GM19455 (cell line): Measurements from ENCODE around the gene SPG7.
"Not testable (repeated sequence)": the region's sequence is repeated elsewhere in the genome, so short reads cannot be mapped to it uniquely, and the experiment has no call there.

ENCODE experiments used
- ATAC-seq: cut with Tn5 transposase; IDR thresholded peaks from one replicate; pipeline ENCODE4 v1.9.1; 2021; ENCODE audit not compliant: unreplicated experiment

The SPG7 gene

DNA sequence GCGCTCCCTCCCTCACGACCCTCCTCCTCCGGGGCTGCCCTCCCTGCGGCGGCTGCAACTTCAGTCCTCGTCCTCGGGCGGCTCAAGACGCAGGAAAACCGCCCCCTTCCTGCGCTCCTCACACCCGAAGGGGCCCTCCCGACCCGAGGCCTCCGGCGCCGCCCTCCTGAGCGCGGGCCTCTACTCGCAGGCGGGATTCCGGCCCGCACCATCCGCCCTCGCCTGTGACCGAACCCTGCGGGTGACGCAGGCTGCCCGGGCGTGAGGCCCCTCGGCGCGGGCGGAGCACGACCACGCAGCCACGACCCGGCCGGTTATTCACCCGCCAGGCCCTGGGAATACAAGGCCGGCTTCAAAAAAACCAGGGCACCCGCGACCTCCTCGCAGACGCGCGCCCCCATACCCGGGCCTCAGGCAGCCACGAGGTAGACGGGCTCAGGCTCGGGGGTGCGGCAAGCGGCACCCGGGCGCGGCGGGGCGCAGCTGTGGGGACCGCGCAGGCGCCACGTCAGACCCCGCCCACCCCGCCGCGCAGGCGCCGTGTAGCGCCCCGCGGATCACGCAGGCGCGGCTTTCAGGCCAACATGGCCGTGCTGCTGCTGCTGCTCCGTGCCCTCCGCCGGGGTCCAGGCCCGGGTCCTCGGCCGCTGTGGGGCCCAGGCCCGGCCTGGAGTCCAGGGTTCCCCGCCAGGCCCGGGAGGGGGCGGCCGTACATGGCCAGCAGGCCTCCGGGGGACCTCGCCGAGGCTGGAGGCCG is at the start of gene SPG7:
SPG7 (plus strand) TSS at position 570 of the 757 bp plus-strand sequence; CDS start at position 585, 15 bp downstream.
- ATAC-seq: peak; percentile 70

DNA sequence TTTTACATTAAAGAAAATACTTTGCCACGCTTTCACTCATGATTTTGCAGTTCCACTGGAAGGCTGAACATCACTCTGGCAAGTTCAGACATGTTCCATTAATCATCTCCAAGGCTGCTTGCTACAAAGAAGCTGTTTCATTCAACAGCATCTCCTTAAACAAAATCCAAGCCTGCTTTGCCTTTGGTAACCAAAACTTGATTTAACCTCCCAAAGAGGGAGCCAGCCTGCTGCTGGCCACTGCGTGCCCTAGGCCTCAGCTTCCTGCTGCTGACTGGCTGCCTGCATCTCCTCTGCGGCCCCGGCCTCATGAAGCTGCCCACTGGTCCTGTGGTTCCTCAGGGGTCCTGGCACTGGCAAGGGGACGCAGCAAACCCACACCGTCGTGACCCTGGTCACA is 49.7 kb upstream of the SPG7 start:
- ATAC-seq: no peak

DNA sequence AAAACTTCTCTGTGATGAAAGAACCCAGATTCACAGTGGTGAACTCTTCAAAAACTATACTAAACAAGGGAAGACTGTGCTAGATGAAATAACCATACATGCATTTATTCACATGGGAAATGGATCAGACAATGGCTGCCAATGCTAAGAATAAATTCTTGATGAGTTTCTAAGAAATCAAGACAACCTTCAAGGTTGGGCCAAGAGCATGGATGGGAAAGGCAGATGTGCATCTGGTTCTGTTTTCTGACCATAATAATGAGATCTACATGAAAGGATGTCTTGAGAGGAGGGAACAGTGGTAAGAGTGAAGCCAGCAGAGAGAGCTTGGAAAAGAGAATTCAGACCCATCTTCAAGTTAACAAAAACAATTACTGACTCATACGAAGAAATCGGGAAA is 49.2 kb upstream of the SPG7 start:
- no peak for ATAC-seq

DNA sequence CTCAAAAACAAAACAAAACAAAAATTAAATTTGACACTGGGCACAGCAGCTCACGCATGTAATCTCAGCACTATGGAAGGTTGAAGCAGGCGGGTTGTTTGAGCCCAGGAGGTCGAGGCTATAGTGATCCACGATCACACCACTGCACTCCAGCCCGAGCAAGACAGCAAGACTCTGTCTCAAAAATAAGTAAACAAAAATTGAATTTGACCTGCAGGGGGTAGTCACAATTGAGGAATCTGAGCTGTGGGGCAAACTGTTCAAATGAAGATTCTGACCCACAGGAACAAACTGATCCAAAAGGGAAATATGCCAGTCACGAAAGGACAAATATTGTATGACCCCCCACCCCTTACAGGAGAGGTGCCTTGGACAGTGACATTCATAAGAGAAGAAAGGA is 47.6 kb upstream of the SPG7 start:
- no peak for ATAC-seq

DNA sequence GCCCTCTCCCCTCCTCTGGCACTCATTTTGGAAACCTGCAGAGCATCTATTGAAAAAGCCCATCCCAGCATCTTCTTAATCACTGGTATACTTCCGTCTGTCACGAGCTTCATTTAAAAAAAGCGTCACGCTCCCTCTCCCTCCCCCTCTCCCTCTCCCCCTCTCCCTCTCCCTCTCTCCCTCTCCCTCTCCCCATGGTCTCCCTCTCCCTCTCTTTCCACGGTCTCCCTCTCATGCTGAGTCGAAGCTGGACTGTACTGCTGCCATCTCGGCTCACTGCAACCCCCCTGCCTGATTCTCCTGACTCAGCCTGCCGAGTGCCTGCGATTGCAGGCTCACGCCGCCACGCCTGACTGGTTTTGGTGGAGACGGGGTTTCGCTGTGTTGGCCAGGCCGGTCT is 46.3 kb upstream of the SPG7 start:
- not testable (repeated sequence) for ATAC-seq

DNA sequence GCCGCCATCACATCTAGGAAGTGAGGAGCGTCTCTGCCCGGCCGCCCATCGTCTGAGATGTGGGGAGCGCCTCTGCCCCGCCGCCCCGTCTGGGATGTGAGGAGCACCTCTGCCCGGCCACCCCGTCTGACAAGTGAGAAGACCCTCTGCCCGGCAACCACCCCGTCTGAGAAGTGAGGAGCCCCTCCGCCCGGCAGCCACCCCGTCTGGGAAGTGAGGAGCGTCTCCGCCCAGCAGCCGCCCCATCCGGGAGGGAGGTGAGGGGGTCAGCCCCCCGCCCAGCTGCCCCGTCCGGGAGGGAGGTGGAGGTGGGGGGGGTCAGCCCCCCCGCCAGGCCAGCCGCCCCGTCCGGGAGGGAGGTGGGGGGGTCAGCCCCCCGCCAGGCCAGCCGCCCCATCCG is 45.6 kb upstream of the SPG7 start:
- not testable (repeated sequence) for ATAC-seq

DNA sequence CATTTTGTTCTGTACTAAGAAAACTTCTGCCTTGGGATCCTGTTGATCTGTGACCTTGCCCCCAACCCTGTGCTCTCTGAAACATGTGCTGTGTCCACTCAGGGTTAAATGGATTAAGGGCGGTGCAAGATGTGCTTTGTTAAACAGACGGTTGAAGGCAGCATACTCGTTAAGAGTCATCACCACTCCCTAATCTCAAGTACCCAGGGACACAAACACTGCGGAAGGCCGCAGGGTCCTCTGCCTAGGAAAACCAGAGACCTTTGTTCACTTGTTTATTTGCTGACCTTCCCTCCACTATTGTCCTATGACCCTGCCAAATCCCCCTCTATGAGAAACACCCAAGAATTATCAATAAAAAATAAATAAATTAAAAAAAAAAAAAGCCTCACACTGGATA is 44.9 kb upstream of the SPG7 start:
- ATAC-seq: not testable (repeated sequence)

DNA sequence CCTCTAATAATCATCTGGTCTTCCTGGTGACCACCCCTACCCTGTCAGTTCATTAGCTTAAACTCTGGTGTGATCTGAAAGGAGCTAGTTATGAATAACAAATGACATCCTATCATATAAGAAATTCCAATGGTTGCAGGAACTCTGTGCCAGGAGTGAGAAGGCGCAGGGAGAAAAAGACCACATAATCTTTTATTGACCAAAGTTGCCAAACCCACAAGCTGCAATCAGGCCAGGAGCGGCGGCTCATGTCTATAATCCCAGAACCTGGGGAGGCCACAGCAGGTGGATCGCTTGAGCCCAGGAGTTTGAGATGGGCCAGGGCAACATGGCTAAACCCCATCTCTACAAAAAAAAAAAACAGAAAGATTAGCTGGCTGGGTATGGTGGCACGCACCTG is 41.3 kb upstream of the SPG7 start:
- no peak for ATAC-seq

DNA sequence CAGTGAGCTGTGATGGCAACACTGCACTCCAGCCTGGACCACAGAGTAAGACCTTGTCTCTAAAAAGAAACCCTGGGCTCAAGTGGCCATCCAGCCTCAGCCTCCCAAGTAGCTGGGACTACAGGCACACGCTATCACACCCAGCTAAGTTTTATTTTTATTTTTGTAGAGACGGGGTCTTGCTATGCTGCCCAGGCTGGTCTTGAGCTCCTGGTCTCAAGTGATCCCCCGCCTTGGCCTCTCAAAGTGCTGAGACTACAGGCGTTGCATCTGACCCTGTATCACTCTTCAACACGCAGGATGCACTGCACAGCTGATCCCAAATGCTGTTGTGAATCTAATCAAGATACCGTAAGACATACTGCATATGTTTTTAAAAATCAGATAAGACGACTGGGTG is 40.8 kb upstream of the SPG7 start:
- ATAC-seq: no peak

DNA sequence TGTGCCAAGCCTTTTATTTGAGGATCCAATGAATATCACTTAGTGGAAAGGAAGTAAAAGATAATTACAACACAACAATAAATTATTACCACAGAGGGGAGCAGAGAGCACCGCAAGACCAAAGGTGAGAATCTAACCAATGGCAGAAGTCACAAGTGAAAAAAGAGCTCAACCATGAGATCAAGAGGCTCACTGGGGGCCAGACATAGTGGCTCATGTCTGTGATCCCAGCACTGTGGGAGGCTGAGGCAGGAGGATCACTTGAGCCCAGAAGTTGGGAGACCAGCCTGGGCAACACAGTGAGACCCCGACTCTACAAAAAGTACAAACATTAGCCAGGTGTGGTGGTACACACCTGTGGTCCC is 35.5 kb upstream of the SPG7 start:
- ATAC-seq: no peak

DNA sequence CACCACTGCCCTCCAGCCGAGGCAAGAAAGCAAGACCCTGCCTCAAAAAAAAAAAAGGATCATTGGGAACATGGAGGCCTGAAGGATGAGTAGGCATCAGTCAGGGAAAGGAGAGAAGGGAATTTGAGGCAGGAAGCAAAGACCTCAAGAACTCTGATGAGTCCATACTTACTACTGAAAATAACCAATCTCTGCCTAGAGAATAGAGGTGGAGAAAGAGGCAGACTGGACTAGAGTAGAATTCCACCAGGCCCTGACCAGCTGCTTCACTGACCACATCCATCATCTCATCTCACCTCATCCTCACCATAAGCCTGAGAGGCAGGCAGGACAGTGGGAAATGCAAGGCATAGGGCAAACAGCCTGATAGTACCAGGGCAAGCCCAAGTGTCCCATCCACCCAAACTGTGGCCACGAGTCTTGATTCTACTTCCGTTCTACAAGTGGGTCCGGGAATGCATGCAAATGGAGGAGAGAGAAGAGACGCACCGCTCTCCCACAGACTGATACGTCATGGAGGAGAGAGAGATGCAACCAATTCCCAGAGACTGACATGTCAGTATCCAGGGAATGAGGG is 35.0 kb upstream of the SPG7 start:
- ATAC-seq: no peak

DNA sequence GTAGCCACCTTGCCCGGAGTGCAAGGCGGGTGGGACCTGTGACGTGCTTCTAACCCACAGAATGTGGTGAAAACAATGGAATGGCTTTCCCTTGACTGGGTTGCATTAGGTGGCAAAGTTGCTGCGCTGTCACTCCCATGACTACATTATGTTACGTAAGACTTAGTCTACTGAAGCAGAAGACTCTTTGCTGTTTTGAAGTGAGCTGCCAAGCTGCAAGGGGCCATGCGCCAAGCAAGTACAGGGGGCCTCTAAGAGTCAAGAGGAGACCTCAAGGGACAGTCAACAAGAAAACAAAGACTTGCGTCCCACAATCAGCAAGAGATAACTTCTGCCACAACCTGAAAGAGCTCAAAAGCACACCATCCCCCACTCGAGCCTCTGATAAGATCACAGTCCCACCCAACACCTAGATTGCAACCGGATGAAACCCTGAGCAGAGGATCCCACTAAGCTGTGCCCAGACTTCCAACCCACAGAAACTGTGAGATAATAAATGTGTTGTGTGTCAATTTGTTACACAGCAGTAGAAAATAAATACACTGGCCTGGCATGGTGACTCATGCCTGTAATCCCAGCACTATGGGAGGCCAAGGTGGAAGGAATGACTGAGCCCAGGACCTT is 34.3 kb upstream of the SPG7 start:
- ATAC-seq: no peak

DNA sequence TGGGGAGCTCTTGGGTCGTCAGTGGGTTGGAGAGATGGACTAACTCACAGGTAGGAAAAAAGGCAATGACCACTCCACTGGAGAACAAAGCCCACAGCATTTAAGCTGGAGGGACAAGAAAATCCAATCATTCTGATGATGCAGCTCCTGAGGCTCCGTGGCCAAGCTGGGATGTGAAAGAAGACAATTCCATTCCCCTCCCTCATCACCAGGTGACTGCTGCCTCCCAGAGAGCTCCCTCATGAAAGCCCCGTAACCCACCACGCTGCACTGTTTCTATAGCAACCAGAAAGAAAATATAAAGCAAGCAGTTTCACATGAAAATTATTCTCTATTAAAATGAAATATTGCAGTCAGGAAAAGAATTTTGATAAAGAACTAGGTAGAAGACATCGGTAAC is 33.1 kb upstream of the SPG7 start:
- ATAC-seq: no peak

DNA sequence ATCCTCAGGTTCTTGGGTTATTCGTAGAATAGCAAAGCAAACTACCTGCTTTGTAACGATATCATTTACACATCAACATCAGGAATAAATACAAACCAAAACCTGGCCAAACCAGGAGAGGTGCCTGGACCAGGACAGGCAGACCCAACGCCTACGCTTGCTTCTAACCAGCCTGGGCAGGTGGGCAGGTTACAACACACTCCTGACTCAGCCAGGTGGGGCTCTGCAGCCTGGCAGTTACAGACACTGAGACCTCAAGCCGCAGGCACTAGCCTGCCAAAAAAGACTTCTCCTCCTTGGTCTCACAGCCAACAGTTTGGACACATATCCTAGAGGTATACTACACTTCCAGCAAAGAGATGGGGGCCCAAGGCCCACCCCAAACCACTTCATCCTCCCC is 31.8 kb upstream of the SPG7 start:
- no peak for ATAC-seq

DNA sequence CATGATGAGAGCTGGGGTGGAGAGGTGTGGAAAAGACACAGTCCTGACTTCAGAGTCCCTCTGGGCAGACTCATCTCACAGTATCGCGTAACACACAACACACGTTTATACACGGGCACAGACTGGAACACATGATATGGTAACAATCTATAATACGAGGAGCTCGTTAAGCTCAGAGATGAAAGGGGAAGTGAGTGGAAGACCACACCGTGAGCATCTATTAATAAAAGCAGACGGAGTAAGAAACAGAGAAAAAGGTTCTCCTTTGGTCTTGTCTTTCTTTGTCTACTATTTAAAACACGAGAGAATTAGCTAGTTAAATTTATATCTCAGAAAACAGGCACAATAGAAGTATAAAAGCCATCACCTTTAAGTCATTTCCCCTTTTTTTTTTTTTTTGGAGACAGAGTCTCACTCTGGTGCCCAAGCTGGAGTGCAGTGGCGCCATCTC is 31.4 kb upstream of the SPG7 start:
- ATAC-seq: no peak

DNA sequence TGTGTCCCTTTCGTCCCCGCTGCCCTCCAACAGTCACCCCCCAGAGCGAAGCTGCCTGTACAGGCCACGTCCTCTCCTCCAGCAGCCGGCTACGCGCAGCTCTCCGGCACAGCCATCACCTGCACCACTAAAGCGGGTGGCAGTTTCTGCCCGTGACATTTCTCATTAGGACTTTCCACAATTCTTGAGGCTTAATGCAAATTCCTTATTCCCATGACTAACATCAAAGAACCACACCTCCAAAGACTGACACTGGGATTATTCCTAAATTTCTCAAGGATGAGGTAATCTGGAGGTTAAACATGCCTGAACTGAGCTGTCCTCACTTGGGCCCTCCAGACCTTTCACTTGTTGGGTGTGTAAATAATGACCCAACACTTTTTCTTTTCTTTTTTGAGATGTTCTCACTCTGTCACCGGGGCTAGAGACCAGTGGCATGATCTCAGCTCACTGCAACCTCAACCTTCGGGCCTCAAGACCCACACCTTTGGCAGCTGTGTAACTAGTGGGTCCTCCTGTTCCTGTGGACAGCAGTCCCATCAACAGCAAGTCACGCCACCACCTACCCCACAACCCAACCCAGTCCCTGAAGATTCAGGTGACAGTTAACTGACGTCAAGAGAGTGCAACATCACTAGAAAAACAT is 29.5 kb upstream of the SPG7 start:
- no peak for ATAC-seq

DNA sequence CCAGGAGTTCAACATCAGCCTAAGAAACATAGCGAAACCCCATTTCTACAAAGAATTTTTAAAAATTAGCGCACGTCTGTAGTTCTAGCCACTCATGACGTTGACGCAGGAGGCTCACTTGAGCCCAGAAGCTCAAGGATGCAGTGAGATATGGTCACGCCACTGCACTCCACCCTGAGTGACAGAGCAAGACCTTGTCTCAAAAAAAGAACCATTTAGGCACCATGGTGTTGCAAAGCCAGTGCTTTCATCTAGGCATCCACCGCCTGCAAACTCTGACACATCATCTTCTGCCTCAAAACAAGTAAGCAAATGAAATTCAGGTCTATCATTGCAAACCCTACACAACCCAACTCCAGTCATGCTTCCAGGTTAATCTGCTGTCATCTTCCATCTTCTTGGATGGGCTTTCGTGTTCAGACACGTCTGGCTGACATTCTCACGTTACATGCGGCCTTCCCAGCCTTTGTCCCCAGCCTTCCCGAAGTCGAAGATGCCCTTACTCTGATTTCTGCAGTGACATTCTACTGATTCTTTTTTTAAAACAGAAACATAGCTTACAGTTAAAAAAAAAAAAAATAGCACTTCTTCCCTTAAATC is 26.7 kb upstream of the SPG7 start:
- no peak for ATAC-seq

DNA sequence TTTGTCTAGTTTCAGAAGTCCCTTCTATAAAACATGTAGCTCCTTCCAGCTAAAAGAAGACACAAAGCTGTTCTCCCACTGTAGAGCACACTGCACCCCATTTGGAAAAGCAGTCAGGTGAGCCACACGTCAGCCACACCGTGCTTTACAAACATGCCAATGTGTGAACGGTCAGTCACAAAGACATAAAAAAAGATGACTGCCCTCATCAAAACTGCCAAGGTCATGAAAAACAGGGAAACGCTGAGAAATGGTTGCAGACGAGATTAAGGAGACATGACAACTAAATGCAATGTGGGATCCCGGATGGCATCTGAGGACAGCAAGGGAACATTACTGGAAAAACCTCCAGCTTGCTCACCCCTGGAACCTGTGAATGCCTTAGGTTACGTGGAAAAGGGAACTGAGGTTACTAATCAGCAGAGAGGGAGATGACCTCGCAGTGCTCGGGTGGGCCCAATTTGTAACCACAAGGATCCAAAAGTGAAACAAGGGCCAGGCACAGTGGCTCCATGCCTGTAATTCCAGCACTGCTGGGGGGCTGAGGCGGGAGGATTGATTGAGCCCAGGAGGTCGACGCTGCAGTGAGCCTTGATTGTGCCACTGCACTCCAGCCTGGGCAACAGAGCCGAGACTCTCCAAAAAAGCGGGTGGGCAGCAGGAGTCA is 25.9 kb upstream of the SPG7 start:
- ATAC-seq: no peak

DNA sequence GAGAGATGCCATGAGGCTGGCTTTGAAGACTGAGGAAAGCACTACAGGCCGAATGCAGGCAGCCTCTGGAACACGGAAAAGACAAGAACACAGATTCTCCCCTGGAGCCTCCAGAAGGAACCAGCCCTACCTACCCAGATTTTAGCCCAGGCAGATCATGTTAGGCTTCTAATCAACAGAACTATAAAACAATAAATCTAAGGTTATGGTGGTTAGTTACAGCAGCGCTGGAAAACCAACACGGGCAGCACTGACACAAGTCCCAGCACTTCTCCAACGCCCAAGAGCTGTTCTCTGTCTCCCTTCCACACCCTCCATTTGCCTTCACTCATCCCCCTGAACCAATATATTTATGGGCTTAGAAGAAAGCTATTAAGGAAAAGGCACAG is 25.4 kb upstream of the SPG7 start:
- no peak for ATAC-seq

DNA sequence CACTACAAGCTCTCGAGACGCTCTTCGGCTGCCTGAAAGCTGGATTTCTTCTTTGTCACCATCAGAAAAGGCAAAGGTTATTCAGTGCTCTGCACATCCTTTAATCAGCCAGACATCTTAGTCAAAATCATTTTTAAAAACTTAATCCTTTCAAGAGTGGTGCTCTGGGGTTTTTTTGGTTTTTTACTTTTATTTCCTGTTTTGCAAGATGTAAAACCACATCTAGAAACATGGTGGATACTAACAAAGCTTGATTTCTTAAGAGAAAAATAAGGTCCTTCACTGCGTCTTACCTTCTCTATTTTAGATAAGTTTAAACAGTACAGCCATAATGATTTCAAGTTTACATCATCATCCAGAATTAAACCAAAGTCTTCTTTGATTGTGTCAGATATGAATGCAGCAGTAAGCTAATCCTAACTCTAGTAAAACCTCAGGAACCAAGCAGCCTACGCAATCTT is 24.1 kb upstream of the SPG7 start:
- ATAC-seq: no peak
